Keratinocyte (primary cell): ENCODE data around the gene HEATR3. TPM values are rescaled to one million over a fixed set of nuclear protein-coding genes. Genes with fewer than 3 reads are reported as not detected.

Experiments used
- DNase-seq: peaks from one replicate; pipeline ENCODE4 v3.0.0-alpha.2; 2011; ENCODE audit warnings: low read depth, missing footprints, low spot score
- FAIRE-seq: peaks from 2 replicates; lab custom pipeline; 2011; peaks lifted over from hg19 to GRCh38; lab: Jason Lieb, UNC
- H2AFZ ChIP-seq: 2 replicates; pipeline ENCODE4 v1.6.0; 2012; ENCODE audit warnings: low read length, control low read depth, inconsistent platforms; ENCODE audit not compliant: control insufficient read depth
- H3K27ac ChIP-seq: 2 replicates; pipeline ENCODE4 v1.5.1; 2011; ENCODE audit warnings: low read length; ENCODE audit not compliant: control insufficient read depth, insufficient read depth
- H3K27me3 ChIP-seq: 3 replicates; pipeline ENCODE4 v1.6.0; 2011; ENCODE audit warnings: low read length; ENCODE audit not compliant: control insufficient read depth, insufficient read depth; ENCODE audit errors: extremely low read depth
- H3K36me3 ChIP-seq, 2 experiments: 2 replicates in 1 of 2; 3 replicates in 1 of 2; pipeline ENCODE4 v1.5.1; 2011; ENCODE audit warnings: low read length in 2 of 2, mild to moderate bottlenecking in 1 of 2; ENCODE audit not compliant: control insufficient read depth in 2 of 2, insufficient read depth in 2 of 2; ENCODE audit errors: extremely low read depth in 1 of 2
- H3K4me1 ChIP-seq: 3 replicates; pipeline ENCODE4 v1.5.1; 2011; ENCODE audit warnings: low read length; ENCODE audit not compliant: control insufficient read depth, insufficient read depth; ENCODE audit errors: extremely low read depth
- H3K4me2 ChIP-seq: 3 replicates; pipeline ENCODE4 v1.6.0; 2011; ENCODE audit warnings: low read depth, low read length; ENCODE audit not compliant: control insufficient read depth, insufficient read depth; ENCODE audit errors: extremely low read depth
- H3K4me3 ChIP-seq, 3 experiments: fragments of 200-600 bp in 1 of 3; sonication (generic) in 1 of 3; 2 replicates in 2 of 3; 3 replicates in 1 of 3; pipeline ENCODE4 v1.5.1; 2011 to 2016; ENCODE audit warnings: low read length in 3 of 3, mild to moderate bottlenecking in 3 of 3, control low read depth in 2 of 3, inconsistent platforms in 1 of 3, low read depth in 1 of 3, mixed read lengths in 1 of 3, mixed run types in 1 of 3, moderate library complexity in 1 of 3; ENCODE audit not compliant: control insufficient read depth in 2 of 3, insufficient read depth in 2 of 3; ENCODE audit errors: extremely low read depth in 1 of 3
- H3K79me2 ChIP-seq: 2 replicates; pipeline ENCODE4 v1.6.0; 2012; ENCODE audit warnings: low read length; ENCODE audit not compliant: control insufficient read depth, insufficient read depth
- H3K9ac ChIP-seq: 3 replicates; pipeline ENCODE4 v1.6.0; 2011; ENCODE audit warnings: low read length; ENCODE audit not compliant: control insufficient read depth, insufficient read depth; ENCODE audit errors: extremely low read depth
- H3K9me1 ChIP-seq: 3 replicates; pipeline ENCODE4 v1.6.0; 2011; ENCODE audit warnings: low read length; ENCODE audit not compliant: control insufficient read depth, insufficient read depth; ENCODE audit errors: extremely low read depth
- H3K9me3 ChIP-seq: 2 replicates; pipeline ENCODE4 v1.5.1; 2012; ENCODE audit warnings: low read depth, low read length; ENCODE audit not compliant: control insufficient read depth
- H4K20me1 ChIP-seq: 3 replicates; pipeline ENCODE4 v1.6.0; 2011; ENCODE audit warnings: low read length; ENCODE audit not compliant: control insufficient read depth, insufficient read depth; ENCODE audit errors: extremely low read depth
- CTCF ChIP-seq, 3 experiments: IDR thresholded peaks in 1 of 3; conservative IDR thresholded peaks in 1 of 3; optimal IDR thresholded peaks in 1 of 3; 2 replicates in 2 of 3; 3 replicates in 1 of 3; pipeline versions ENCODE3 to v1.5.1; 2011; ENCODE audit warnings: low read length in 3 of 3, mild to moderate bottlenecking in 3 of 3, moderate library complexity in 2 of 3, control low read depth in 1 of 3, inconsistent platforms in 1 of 3; ENCODE audit not compliant: insufficient read depth in 2 of 3; ENCODE audit errors: extremely low read depth in 1 of 3
- EZH2 ChIP-seq: IDR thresholded peaks from one replicate; pipeline ENCODE4 v1.6.1; 2012; ENCODE audit warnings: inconsistent platforms, mild to moderate bottlenecking, low read length, moderate library complexity
- dilution Hi-C: fragments of 300-500 bp; cut with MboI; formaldehyde crosslinking; loops from one replicate; pipeline ENCODE4 v1.7.0; 2020; ENCODE audit warnings: low sequenced_read_pairs; ENCODE audit not compliant: extremely low pct_ligation_motif_present
- polyA plus RNA-seq, 5 experiments: library from polyadenylated mRNA; depleted of rRNA in 3 of 5; stranded (reverse) in 3 of 5; stranded (forward) in 1 of 5; unstranded in 1 of 5; fragments of >200 nt; gene quantifications; 1 replicate in 1 of 5; 2 replicates in 3 of 5; 3 replicates in 1 of 5; pipeline versions ENCODE4 v1.2.1 to v1.2.3, GENCODE V29; 2011 to 2012; ENCODE audit warnings: missing spikeins in 2 of 5, low read depth in 1 of 5, low replicate concordance in 1 of 5

The HEATR3 gene
- polyA plus RNA-seq, 1 donor (not counting 4 experiments of a cell fraction or from before 2014, with no cell fraction given): 27.2 TPM

- Histone ChIP-seq H3K9me3 (no peaks in the 10 kb centered on the region), H3K9me1 (no peaks in the 10 kb centered on the region), H3K36me3 (no peaks in the 10 kb centered on the region), H3K79me2 (no peaks in the 10 kb centered on the region), H3K4me1 (no peaks in the 10 kb centered on the region), H3K9ac (no peak overlapping the region), H2AFZ (no peak overlapping the region), H3K27ac (no peak overlapping the region), H3K4me3 (no peak overlapping the region), H3K27me3 (no peaks in the 10 kb centered on the region), H3K4me2 (no peak overlapping the region), H4K20me1 (no peaks in the 10 kb centered on the region)
- DNase-seq (no peak), FAIRE-seq (no peak)
- dilution Hi-C loops: no loop called here
- no peak for TF ChIP-seq CTCF (optimal IDR thresholded peaks at IDR 0.05 in 1 of 3, IDR thresholded peaks at IDR 0.05 in 1 of 3, conservative IDR thresholded peaks at IDR 0.05 in 1 of 3; ENCODE audit: extremely low read depth in 1 of 3, insufficient read depth in 2 of 3, low read length in 3 of 3)
- TF ChIP-seq EZH2: no peak
Observed at GRCh38 chr16:50123417-50123816, 57.6 kb downstream of the HEATR3 start.

GRCh38 chr16:50124769-50125168 is 59.0 kb downstream of the HEATR3 start:
- Histone ChIP-seq H4K20me1 (no peaks in the 10 kb centered on the region), H3K36me3 (no peaks in the 10 kb centered on the region), H3K27me3 (no peaks in the 10 kb centered on the region), H3K4me3 (no peak overlapping the region), H3K9me1 (no peaks in the 10 kb centered on the region), H3K9me3 (no peaks in the 10 kb centered on the region), H3K9ac (no peak overlapping the region), H2AFZ (no peak overlapping the region), H3K4me1 (no peaks in the 10 kb centered on the region), H3K79me2 (no peaks in the 10 kb centered on the region), H3K27ac (no peak overlapping the region), H3K4me2 (no peak overlapping the region)
- dilution Hi-C loops: no loop called here
- DNase-seq (no peak), FAIRE-seq (no peak)
- TF ChIP-seq EZH2: no peak
- no peak for TF ChIP-seq CTCF (optimal IDR thresholded peaks at IDR 0.05 in 1 of 3, IDR thresholded peaks at IDR 0.05 in 1 of 3, conservative IDR thresholded peaks at IDR 0.05 in 1 of 3; ENCODE audit: extremely low read depth in 1 of 3, insufficient read depth in 2 of 3, low read length in 3 of 3)
